SW480 (cell line): ENCODE results near the gene RITA1.
"Not testable (repeated sequence)": the region's sequence is repeated elsewhere in the genome, so short reads cannot be mapped to it uniquely, and the experiment has no call there.

Experiments used
- DNase-seq: peaks from one replicate; pipeline ENCODE4 v3.0.0-alpha.2; 2016; ENCODE audit warnings: low spot score

The RITA1 gene

GRCh38 chr12:113185180-113186032 lies at the start of gene RITA1, which contains the start of gene DDX54:
TSS of gene RITA1 (plus strand) at chr12:113185721. CDS start at chr12:113186747, 1,026 bp downstream.
TSS of gene DDX54 (minus strand) at chr12:113185478. CDS start at chr12:113185451, 27 bp downstream.
- DNase-seq: peak; percentile 87

- DNase-seq: peak; percentile 73
Measured at GRCh38 chr12:113136128-113136989, 49.2 kb upstream of the RITA1 start.

- no peak for DNase-seq
Measured at GRCh38 chr12:113136990-113137511, 48.5 kb upstream of the RITA1 start.

GRCh38 chr12:113137861-113138783 lies 47.4 kb upstream of the RITA1 start:
- no peak for DNase-seq

- no peak for DNase-seq
Measured at GRCh38 chr12:113138826-113139225, 46.7 kb upstream of the RITA1 start.

GRCh38 chr12:113140706-113141105 lies 44.8 kb upstream of the RITA1 start:
- DNase-seq: no peak

GRCh38 chr12:113141716-113142115 lies 43.8 kb upstream of the RITA1 start:
- not testable (repeated sequence) for DNase-seq

GRCh38 chr12:113142173-113142885 lies 43.2 kb upstream of the RITA1 start:
- peak; percentile 74 for DNase-seq

GRCh38 chr12:113142886-113143332 lies 42.6 kb upstream of the RITA1 start:
- no peak for DNase-seq

- DNase-seq: no peak
Measured at GRCh38 chr12:113143959-113144358, 41.6 kb upstream of the RITA1 start.

GRCh38 chr12:113144806-113145205 lies 40.7 kb upstream of the RITA1 start:
- DNase-seq: no peak

GRCh38 chr12:113145720-113146551 lies 39.6 kb upstream of the RITA1 start:
- no peak for DNase-seq

GRCh38 chr12:113146999-113147398 lies 38.5 kb upstream of the RITA1 start:
- DNase-seq: no peak

- peak; percentile 87 for DNase-seq
Measured at GRCh38 chr12:113149361-113150150, 36.0 kb upstream of the RITA1 start, which contains the start of gene CFAP73. TSS of gene CFAP73 (plus strand) at chr12:113149724. CDS start at chr12:113149858, 134 bp downstream.

GRCh38 chr12:113151655-113152054 lies 33.9 kb upstream of the RITA1 start:
- DNase-seq: no peak

- no peak for DNase-seq
Measured at GRCh38 chr12:113152196-113152834, 33.2 kb upstream of the RITA1 start.

GRCh38 chr12:113152835-113153814 lies 32.4 kb upstream of the RITA1 start:
- peak; percentile 83 for DNase-seq
